Spleen (tissue), 11 donors: ENCODE measurements around the gene MFAP3L. TPM values are rescaled to one million over a fixed set of nuclear protein-coding genes. Genes with fewer than 3 reads are reported as not detected.

Experiments
- DNase-seq: peaks from one replicate; pipeline ENCODE4 v3.0.0-alpha.2; 2020
- H3K27ac ChIP-seq, 8 donors: fragments of 200-600 bp; sonication (generic) in 7 of 8; 1 replicate in 4 of 8; 2 replicates in 4 of 8; pipeline versions ENCODE4 v1.5.0 to v1.8.0; 2016 to 2021; ENCODE audit warnings: inconsistent platforms in 4 of 8, mild to moderate bottlenecking in 4 of 8, moderate library complexity in 1 of 8
- H3K27me3 ChIP-seq, 7 donors: fragments of 200-600 bp; sonication (generic) in 6 of 7; replicated peaks in 1 of 7; 1 replicate in 4 of 7; 2 replicates in 3 of 7; pipeline versions ENCODE4 v1.5.0 to v1.8.0; 2016 to 2021; ENCODE audit warnings: inconsistent platforms in 3 of 7, mild to moderate bottlenecking in 1 of 7
- H3K36me3 ChIP-seq, 6 donors: fragments of 200-600 bp; sonication (generic) in 5 of 6; 1 replicate in 4 of 6; 2 replicates in 2 of 6; pipeline versions ENCODE4 v1.5.0 to v1.8.0; 2016 to 2021; ENCODE audit warnings: inconsistent platforms in 2 of 6
- H3K4me1 ChIP-seq, 6 donors: fragments of 200-600 bp; sonication (generic) in 5 of 6; 1 replicate in 3 of 6; 2 replicates in 3 of 6; pipeline versions ENCODE4 v1.5.0 to v1.8.0; 2016 to 2021; ENCODE audit warnings: inconsistent platforms in 3 of 6
- H3K4me3 ChIP-seq, 8 donors: fragments of 200-600 bp; sonication (generic) in 7 of 8; 1 replicate in 4 of 8; 2 replicates in 4 of 8; pipeline versions ENCODE4 v1.5.0 to v1.8.0; 2016 to 2021; ENCODE audit warnings: inconsistent platforms in 4 of 8, mild to moderate bottlenecking in 4 of 8, moderate library complexity in 2 of 8
- H3K9me3 ChIP-seq, 8 donors: fragments of 200-600 bp; sonication (generic) in 7 of 8; 1 replicate in 4 of 8; 2 replicates in 4 of 8; pipeline versions ENCODE4 v1.5.0 to v1.8.0; 2016 to 2021; ENCODE audit warnings: inconsistent platforms in 4 of 8
- CTCF ChIP-seq, 11 experiments: fragments of 200-600 bp in 7 of 11; fragments of 450-650 bp in 4 of 11; sonication (generic) in 4 of 11; IDR thresholded peaks in 8 of 11; conservative IDR thresholded peaks in 3 of 11; 1 replicate in 7 of 11; 2 replicates in 4 of 11; pipeline versions ENCODE4 v1.4.0 to v1.8.0; 2016 to 2021; ENCODE audit warnings: antibody characterized with exemption in 11 of 11, inconsistent platforms in 4 of 11, mild to moderate bottlenecking in 1 of 11
- POLR2A ChIP-seq, 3 donors: fragments of 450-650 bp; IDR thresholded peaks; one replicate each; pipeline ENCODE4 v1.5.1; 2017; ENCODE audit warnings: antibody characterized with exemption in 3 of 3, mild to moderate bottlenecking in 1 of 3
- POLR2AphosphoS5 ChIP-seq, 3 donors: sonication (generic); formaldehyde crosslinking; IDR thresholded peaks; one replicate each; pipeline ENCODE4 v1.5.1; 2017; ENCODE audit warnings: antibody characterized with exemption in 3 of 3
- WGBS, 5 donors: extraction: QIAGEN DNeasy Blood & Tissue Kit in 3 of 5; methylation state at CpG; one replicate each; pipeline versions ENCODE4 v1.1.5 to v1.1.7; 2013 to 2018; 5-methylcytosine and 5-hydroxymethylcytosine counted together
- intact Hi-C: fragments of 100-400 bp; cut with DNase I; formaldehyde crosslinking; loops from one replicate; pipeline ENCODE4 v1.15.0; 2023; ENCODE audit warnings: low total_unique reads
- polyA plus RNA-seq, 3 donors: library from polyadenylated mRNA; stranded (reverse); fragments of 200-250 nt; gene quantifications; one replicate each; pipeline ENCODE4 v1.2.1, GENCODE V29; 2013
- total RNA-seq, 7 donors: library from RNA; depleted of rRNA in 3 of 7; stranded (reverse); fragments of >200 nt in 3 of 7; fragmentation: NEBNext Ultra II Directional in 4 of 7; extraction: Animal tissue kit (Norgen Biotek cat#: 25700) in 4 of 7; gene quantifications; one replicate each; pipeline versions ENCODE4 v1.1.0 to v1.2.1, GENCODE V29; 2016 to 2021
- donor health status: healthy with polysubstance abuse.
- donor health status: DM: no; HTN: no; CAD: no; lungs with moderate emphysema.
- donor health status: DM: no; HTN: no; CAD: no.
- donor health status: Bipolar disorder and iron deficiency.
- donor health status: healthy.
- donor health status: DM: no; HTN: no; CAD: no.
- donor health status: DM: yes; HTN: yes; CAD: no.

Gene MFAP3L
- total and polyA plus RNA-seq, 10 donors, result 0.35 to 14.3 (median 5.4) TPM

- intact Hi-C loops, result no loop called here
- Histone ChIP-seq H3K4me3 (no peak overlapping the region), H3K9me3 (no peaks in the 10 kb centered on the region), H3K27me3 (no peaks in the 10 kb centered on the region), H3K27ac (no peak overlapping the region), H3K36me3 (no peaks in the 10 kb centered on the region), H3K4me1 (peaks cover 0 to 22% (median 3%) of the 10 kb centered on the region in 6 donors)
- 75 to 88% (median 83%) methylated on average over 10 of the region's 10 CpGs for WGBS, 5 donors
- TF ChIP-seq POLR2AphosphoS5 (IDR thresholded peaks at IDR 0.05) (no peak), POLR2A (IDR thresholded peaks at IDR 0.05) (no peak), CTCF (IDR thresholded peaks at IDR 0.05 in 8 of 11, conservative IDR thresholded peaks at IDR 0.05 in 3 of 11) (no peak)
- DNase-seq, result no peak
Observed at GRCh38 chr4:170008801-170009200, 17.4 kb downstream of the MFAP3L start.

- intact Hi-C loops, result no loop called here
- Histone ChIP-seq H3K4me3 (peak overlapping the region in 1 of 8 donors; percentile 14), H3K9me3 (no peaks in the 10 kb centered on the region), H3K27me3 (no peaks in the 10 kb centered on the region), H3K27ac (no peak overlapping the region), H3K4me1 (peaks cover 0 to 22% (median 3%) of the 10 kb centered on the region in 6 donors), H3K36me3 (no peaks in the 10 kb centered on the region)
- 37 to 58% (median 50%) methylated on average over 3 of the region's 3 CpGs for WGBS, 5 donors
- DNase-seq, result no peak
- TF ChIP-seq CTCF (IDR thresholded peaks at IDR 0.05 in 8 of 11, conservative IDR thresholded peaks at IDR 0.05 in 3 of 11) (no peak), POLR2AphosphoS5 (IDR thresholded peaks at IDR 0.05) (no peak), POLR2A (IDR thresholded peaks at IDR 0.05) (no peak)
Observed at GRCh38 chr4:170008371-170008770, 17.8 kb downstream of the MFAP3L start.

- Histone ChIP-seq H3K36me3 (no peaks in the 10 kb centered on the region), H3K9me3 (no peaks in the 10 kb centered on the region), H3K4me1 (peaks cover 0 to 22% (median 3%) of the 10 kb centered on the region in 6 donors), H3K27ac (peak overlapping the region in 2 of 8 donors; percentile 8 to 11), H3K4me3 (no peak overlapping the region), H3K27me3 (no peaks in the 10 kb centered on the region)
- intact Hi-C loops, result no loop called here
- TF ChIP-seq CTCF (IDR thresholded peaks at IDR 0.05 in 8 of 11, conservative IDR thresholded peaks at IDR 0.05 in 3 of 11) (no peak), POLR2AphosphoS5 (IDR thresholded peaks at IDR 0.05) (no peak), POLR2A (IDR thresholded peaks at IDR 0.05) (no peak)
- WGBS, 5 donors, result 39 to 64% (median 50%) methylated on average over 4 of the region's 4 CpGs
- no peak for DNase-seq
Observed at GRCh38 chr4:170007113-170007512, 19.1 kb downstream of the MFAP3L start.

GRCh38 chr4:170005472-170005871 lies 20.7 kb downstream of the MFAP3L start:
- TF ChIP-seq POLR2A (IDR thresholded peaks at IDR 0.05) (no peak), CTCF (IDR thresholded peaks at IDR 0.05 in 8 of 11, conservative IDR thresholded peaks at IDR 0.05 in 3 of 11) (no peak), POLR2AphosphoS5 (IDR thresholded peaks at IDR 0.05) (no peak)
- Histone ChIP-seq H3K4me3 (no peak overlapping the region), H3K36me3 (no peaks in the 10 kb centered on the region), H3K27me3 (no peaks in the 10 kb centered on the region), H3K9me3 (no peaks in the 10 kb centered on the region), H3K4me1 (peaks cover 0 to 22% (median 3%) of the 10 kb centered on the region in 6 donors), H3K27ac (no peak overlapping the region)
- intact Hi-C loops, result no loop called here
- DNase-seq, result no peak
- 61 to 73% (median 70%) methylated on average over 5 of the region's 5 CpGs for WGBS, 5 donors
